ENCODE measurements around the gene MFGE8. TPM values are rescaled to one million over a fixed set of nuclear protein-coding genes. Genes with fewer than 3 reads are reported as not detected.

MFGE8 gene
- total and polyA plus RNA-seq, 9 of the 15 experiments (the other 6 are each of a cell fraction or from before 2014, with no cell fraction given) = 2.3 to 142 (median 62.3) TPM

DNA sequence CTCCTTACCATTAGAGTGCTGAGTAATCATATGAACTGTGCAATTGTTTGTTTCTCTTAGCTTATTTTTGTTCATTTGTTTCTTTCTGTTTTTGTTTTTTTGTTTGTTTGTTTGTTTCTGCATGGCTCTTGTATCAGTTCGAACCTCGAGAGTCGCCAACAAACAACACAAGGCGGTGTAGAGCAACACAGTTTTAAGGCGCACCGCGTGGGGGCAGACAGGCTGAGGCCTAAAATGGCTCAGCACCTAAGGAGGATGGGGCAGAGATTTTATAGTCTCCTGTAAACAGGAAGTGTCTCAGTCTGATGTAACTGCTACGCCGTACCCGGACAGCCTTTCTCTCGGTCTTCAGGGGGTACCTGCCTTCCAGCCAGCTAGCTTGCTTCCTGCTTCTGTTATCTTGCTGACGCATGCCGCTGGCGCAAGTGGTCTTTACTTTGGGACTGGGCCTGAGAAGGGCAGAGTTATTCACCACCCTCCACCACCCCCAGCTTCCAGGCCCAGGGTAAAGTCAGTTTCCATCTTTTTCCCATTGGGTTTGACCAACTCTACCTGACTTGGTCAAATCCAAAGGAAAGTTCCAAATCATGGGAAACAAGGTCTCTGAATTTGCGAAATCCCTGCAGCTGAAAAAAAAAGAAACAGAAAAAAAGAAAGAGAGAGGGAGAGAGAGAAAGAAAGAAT is 25.8 kb upstream of the MFGE8 start (continued):
- TF ChIP-seq STAT6 (CRISPR knock-in tag; IDR thresholded peaks at IDR 0.05) (no peak), FOXJ3 (CRISPR knock-in tag; IDR thresholded peaks at IDR 0.05) (no peak), ATF3 (IDR thresholded peaks at IDR 0.05) (peak; percentile 82), ATF3 (CRISPR knock-in tag; conservative IDR thresholded peaks at IDR 0.05) (no peak; the same call in 1 of the 2 replicates), FOSL1 (tag; conservative IDR thresholded peaks at IDR 0.05) (peak; percentile 44; the same call in 1 of the 2 replicates), SMC3 (conservative IDR thresholded peaks at IDR 0.05; ENCODE audit: insufficient read depth, low read depth, low read length) (0 out of 2 replicates have a peak, but pooled peaks have one; percentile 15)
- TF ChIP-seq, protein P1, sequence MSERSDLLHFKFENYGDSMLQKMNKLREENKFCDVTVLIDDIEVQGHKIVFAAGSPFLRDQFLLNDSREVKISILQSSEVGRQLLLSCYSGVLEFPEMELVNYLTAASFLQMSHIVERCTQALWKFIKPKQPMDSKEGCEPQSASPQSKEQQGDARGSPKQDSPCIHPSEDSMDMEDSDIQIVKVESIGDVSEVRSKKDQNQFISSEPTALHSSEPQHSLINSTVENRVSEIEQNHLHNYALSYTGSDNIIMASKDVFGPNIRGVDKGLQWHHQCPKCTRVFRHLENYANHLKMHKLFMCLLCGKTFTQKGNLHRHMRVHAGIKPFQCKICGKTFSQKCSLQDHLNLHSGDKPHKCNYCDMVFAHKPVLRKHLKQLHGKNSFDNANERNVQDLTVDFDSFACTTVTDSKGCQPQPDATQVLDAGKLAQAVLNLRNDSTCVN (CRISPR knock-in tag; IDR thresholded peaks at IDR 0.05) = peak; percentile 92
- TF ChIP-seq, protein P2, sequence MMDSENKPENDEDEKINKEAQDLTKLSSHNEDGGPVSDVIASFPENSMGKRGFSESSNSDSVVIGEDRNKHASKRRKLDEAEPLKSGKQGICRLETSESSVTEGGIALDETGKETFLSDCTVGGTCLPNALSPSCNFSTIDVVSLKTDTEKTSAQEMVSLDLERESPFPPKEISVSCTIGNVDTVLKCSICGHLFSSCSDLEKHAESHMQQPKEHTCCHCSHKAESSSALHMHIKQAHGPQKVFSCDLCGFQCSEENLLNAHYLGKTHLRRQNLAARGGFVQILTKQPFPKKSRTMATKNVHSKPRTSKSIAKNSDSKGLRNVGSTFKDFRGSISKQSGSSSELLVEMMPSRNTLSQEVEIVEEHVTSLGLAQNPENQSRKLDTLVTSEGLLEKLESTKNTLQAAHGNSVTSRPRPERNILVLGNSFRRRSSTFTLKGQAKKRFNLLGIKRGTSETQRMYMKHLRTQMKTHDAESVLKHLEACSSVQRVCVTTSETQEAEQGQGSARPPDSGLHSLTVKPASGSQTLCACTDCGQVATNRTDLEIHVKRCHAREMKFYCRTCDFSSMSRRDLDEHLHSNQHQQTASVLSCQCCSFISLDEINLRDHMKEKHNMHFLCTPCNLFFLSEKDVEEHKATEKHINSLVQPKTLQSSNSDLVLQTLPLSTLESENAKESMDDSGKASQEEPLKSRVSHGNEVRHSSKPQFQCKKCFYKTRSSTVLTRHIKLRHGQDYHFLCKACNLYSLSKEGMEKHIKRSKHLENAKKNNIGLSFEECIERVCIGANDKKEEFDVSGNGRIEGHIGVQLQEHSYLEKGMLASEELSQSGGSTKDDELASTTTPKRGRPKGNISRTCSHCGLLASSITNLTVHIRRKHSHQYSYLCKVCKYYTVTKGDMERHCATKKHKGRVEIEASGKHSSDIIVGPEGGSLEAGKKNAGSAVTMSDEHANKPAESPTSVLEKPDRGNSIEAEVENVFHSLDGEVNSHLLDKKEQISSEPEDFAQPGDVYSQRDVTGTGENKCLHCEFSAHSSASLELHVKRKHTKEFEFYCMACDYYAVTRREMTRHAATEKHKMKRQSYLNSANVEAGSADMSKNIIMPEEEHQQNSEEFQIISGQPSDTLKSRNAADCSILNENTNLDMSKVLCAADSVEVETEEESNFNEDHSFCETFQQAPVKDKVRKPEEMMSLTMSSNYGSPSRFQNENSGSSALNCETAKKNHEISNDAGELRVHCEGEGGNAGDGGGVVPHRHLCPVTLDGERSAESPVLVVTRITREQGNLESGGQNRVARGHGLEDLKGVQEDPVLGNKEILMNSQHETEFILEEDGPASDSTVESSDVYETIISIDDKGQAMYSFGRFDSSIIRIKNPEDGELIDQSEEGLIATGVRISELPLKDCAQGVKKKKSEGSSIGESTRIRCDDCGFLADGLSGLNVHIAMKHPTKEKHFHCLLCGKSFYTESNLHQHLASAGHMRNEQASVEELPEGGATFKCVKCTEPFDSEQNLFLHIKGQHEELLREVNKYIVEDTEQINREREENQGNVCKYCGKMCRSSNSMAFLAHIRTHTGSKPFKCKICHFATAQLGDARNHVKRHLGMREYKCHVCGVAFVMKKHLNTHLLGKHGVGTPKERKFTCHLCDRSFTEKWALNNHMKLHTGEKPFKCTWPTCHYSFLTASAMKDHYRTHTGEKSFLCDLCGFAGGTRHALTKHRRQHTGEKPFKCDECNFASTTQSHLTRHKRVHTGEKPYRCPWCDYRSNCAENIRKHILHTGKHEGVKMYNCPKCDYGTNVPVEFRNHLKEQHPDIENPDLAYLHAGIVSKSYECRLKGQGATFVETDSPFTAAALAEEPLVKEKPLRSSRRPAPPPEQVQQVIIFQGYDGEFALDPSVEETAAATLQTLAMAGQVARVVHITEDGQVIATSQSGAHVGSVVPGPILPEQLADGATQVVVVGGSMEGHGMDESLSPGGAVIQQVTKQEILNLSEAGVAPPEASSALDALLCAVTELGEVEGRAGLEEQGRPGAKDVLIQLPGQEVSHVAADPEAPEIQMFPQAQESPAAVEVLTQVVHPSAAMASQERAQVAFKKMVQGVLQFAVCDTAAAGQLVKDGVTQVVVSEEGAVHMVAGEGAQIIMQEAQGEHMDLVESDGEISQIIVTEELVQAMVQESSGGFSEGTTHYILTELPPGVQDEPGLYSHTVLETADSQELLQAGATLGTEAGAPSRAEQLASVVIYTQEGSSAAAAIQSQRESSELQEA (IDR thresholded peaks at IDR 0.05; ENCODE audit: low read depth) = no peak
- TF ChIP-seq, protein P3, sequence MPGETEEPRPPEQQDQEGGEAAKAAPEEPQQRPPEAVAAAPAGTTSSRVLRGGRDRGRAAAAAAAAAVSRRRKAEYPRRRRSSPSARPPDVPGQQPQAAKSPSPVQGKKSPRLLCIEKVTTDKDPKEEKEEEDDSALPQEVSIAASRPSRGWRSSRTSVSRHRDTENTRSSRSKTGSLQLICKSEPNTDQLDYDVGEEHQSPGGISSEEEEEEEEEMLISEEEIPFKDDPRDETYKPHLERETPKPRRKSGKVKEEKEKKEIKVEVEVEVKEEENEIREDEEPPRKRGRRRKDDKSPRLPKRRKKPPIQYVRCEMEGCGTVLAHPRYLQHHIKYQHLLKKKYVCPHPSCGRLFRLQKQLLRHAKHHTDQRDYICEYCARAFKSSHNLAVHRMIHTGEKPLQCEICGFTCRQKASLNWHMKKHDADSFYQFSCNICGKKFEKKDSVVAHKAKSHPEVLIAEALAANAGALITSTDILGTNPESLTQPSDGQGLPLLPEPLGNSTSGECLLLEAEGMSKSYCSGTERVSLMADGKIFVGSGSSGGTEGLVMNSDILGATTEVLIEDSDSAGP (CRISPR knock-in tag; IDR thresholded peaks at IDR 0.05) = no peak
- TF ChIP-seq, protein P4, sequence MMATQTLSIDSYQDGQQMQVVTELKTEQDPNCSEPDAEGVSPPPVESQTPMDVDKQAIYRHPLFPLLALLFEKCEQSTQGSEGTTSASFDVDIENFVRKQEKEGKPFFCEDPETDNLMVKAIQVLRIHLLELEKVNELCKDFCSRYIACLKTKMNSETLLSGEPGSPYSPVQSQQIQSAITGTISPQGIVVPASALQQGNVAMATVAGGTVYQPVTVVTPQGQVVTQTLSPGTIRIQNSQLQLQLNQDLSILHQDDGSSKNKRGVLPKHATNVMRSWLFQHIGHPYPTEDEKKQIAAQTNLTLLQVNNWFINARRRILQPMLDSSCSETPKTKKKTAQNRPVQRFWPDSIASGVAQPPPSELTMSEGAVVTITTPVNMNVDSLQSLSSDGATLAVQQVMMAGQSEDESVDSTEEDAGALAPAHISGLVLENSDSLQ (IDR thresholded peaks at IDR 0.05) = peak; percentile 16; the same call in 1 of the 2 replicates

Measured in K562 (cell line).